Trophoblast cell (in vitro differentiated cells and primary cell): ENCODE data around the gene PAPPA.
A peak's percentile ranks its signal among the peaks of the same experiment; 100 is the strongest.

Source experiments
- DNase-seq, 2 donors: peaks; one replicate each; pipeline ENCODE4 v3.0.0-alpha.2; 2016
- H2AFZ ChIP-seq: 2 replicates; pipeline ENCODE4 v1.6.1; 2013; ENCODE audit warnings: low read length, moderate library complexity, mild to moderate bottlenecking; ENCODE audit not compliant: insufficient read depth, poor library complexity
- H2AK5ac ChIP-seq: 2 replicates; pipeline ENCODE4 v1.6.1; 2013; ENCODE audit warnings: mild to moderate bottlenecking, low read length
- H2BK120ac ChIP-seq: 2 replicates; pipeline ENCODE4 v1.6.1; 2013; ENCODE audit warnings: low read length, mild to moderate bottlenecking, moderate library complexity; ENCODE audit not compliant: insufficient read depth, poor library complexity
- H2BK12ac ChIP-seq: 2 replicates; pipeline ENCODE4 v1.6.1; 2013; ENCODE audit warnings: mild to moderate bottlenecking, low read length, moderate library complexity
- H2BK5ac ChIP-seq: 2 replicates; pipeline ENCODE4 v1.6.1; 2013; ENCODE audit warnings: low read length, low read depth, moderate library complexity, mild to moderate bottlenecking; ENCODE audit not compliant: poor library complexity
- H3K14ac ChIP-seq: 2 replicates; pipeline ENCODE4 v1.6.1; 2013; ENCODE audit warnings: mild to moderate bottlenecking, low read length
- H3K18ac ChIP-seq: 2 replicates; pipeline ENCODE4 v1.6.1; 2013; ENCODE audit warnings: mild to moderate bottlenecking, low read length
- H3K23ac ChIP-seq: 2 replicates; pipeline ENCODE4 v1.6.1; 2013; ENCODE audit warnings: low read length
- H3K27ac ChIP-seq: 2 replicates; pipeline ENCODE4 v1.5.1; 2013; ENCODE audit warnings: low read depth, mild to moderate bottlenecking, inconsistent platforms, low read length, moderate library complexity
- H3K27me3 ChIP-seq: 2 replicates; pipeline ENCODE4 v1.6.1; 2013; ENCODE audit warnings: inconsistent platforms, mild to moderate bottlenecking, low read length, moderate library complexity; ENCODE audit not compliant: insufficient read depth
- H3K36me3 ChIP-seq, 2 experiments: 1 replicate in 1 of 2; 2 replicates in 1 of 2; pipeline ENCODE4 v1.6.1; 2013; ENCODE audit warnings: low read length in 2 of 2, mild to moderate bottlenecking in 2 of 2, moderate library complexity in 1 of 2; ENCODE audit not compliant: insufficient read depth in 2 of 2, control insufficient read depth in 1 of 2
- H3K4ac ChIP-seq: 2 replicates; pipeline ENCODE4 v1.6.1; 2013; ENCODE audit warnings: low read depth, mild to moderate bottlenecking, low read length, moderate library complexity
- H3K4me1 ChIP-seq, 2 experiments: 1 replicate in 1 of 2; 2 replicates in 1 of 2; pipeline ENCODE4 v1.6.1; 2013; ENCODE audit warnings: low read length in 2 of 2, mild to moderate bottlenecking in 2 of 2, moderate library complexity in 1 of 2; ENCODE audit not compliant: insufficient read depth in 2 of 2, control insufficient read depth in 1 of 2
- H3K4me2 ChIP-seq: 2 replicates; pipeline ENCODE4 v1.6.1; 2013; ENCODE audit warnings: inconsistent platforms, mild to moderate bottlenecking, low read length, moderate library complexity
- H3K4me3 ChIP-seq: 2 replicates; pipeline ENCODE4 v1.5.1; 2013; ENCODE audit warnings: mild to moderate bottlenecking, low read depth, low read length, inconsistent platforms
- H3K79me1 ChIP-seq: one replicate; pipeline ENCODE4 v1.6.1; 2013; ENCODE audit warnings: low read length
- H3K79me2 ChIP-seq: 2 replicates; pipeline ENCODE4 v1.6.1; 2013; ENCODE audit warnings: low read length, mild to moderate bottlenecking; ENCODE audit not compliant: control insufficient read depth, insufficient read depth, poor library complexity
- H3K9ac ChIP-seq: 2 replicates; pipeline ENCODE4 v1.6.1; 2013; ENCODE audit warnings: mild to moderate bottlenecking, low read length
- H3K9me3 ChIP-seq: 2 replicates; pipeline ENCODE4 v1.6.1; 2013; ENCODE audit warnings: low read depth, mild to moderate bottlenecking, control low read depth, inconsistent platforms, low read length; ENCODE audit not compliant: insufficient read depth
- H4K12ac ChIP-seq: 2 replicates; pipeline ENCODE4 v1.6.1; 2013; ENCODE audit warnings: low read depth, mild to moderate bottlenecking, low read length, moderate library complexity
- H4K8ac ChIP-seq: 2 replicates; pipeline ENCODE4 v1.6.1; 2013; ENCODE audit warnings: low read depth, mild to moderate bottlenecking, low read length, moderate library complexity
- H4K91ac ChIP-seq: one replicate; pipeline ENCODE4 v1.6.1; 2013; ENCODE audit warnings: low read depth, mild to moderate bottlenecking, low read length, moderate library complexity
- WGBS: extraction: QIAGEN DNeasy Blood & Tissue Kit; methylation state at CpG from one replicate; pipeline ENCODE4 v1.1.7; 2013; ENCODE audit warnings: missing lambda C conversion rate; ENCODE audit not compliant: insufficient read length, insufficient coverage; ENCODE audit errors: extremely low coverage; 5-methylcytosine and 5-hydroxymethylcytosine counted together

The PAPPA gene

DNA sequence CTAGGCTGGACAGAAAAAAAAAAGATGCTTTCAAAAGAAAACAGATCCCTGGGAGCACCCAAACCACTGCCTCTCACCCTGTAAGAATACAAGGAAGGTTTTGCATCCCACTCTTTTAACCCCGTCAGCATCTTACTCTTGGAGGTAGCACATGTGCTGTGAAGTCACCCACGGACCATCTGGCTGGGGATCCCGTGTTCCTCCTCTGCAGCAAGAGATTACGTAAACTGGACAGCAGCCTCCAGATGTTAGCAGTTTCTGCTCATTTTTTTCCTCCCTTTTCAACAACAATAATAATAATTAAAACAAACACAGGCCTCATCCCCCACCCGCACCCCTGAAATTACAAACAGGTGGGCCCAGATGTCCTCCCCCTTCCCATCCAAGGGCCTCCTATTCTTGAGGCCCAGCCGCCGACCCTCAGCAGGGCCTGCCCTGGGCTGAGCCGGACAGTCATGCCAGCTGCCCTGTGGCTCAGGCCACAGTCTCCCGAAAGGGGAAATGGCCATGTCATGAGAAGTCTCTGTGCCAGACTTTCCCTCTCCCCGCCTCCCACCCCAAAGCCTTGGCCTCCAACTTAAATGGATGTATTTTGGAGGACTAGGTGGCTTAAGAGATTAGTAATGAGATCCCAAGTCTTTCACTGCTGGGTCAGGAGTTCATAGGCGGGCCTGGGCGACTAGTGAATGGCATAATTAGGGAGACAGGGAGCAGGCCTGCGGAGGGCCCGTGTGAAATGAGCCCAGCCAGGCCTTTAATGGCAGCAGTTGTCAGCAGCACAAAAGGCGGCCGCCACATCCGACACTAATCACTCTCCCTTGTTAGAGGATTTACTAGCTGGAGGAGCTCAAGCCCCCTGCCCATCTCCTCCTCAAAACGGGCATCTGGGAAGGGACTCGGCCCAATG, 165.1 kb downstream of the PAPPA start:
- no CpG with 5 or more reads among the region's 19 CpGs for WGBS
- H3K79me2 ChIP-seq = no peaks in the 10 kb centered on the region

GRCh38 chr9:116319480-116319879, 165.9 kb downstream of the PAPPA start:
- no peaks in the 10 kb centered on the region for H3K4me1 ChIP-seq
- no peak overlapping the region for H2BK12ac ChIP-seq
- no peak overlapping the region for H4K12ac ChIP-seq
- no peaks in the 10 kb centered on the region for H3K79me1 ChIP-seq
- no peak overlapping the region for H2AK5ac ChIP-seq
- no peak overlapping the region for H3K23ac ChIP-seq
- H3K4ac ChIP-seq = no peak overlapping the region
- H3K9ac ChIP-seq = no peak overlapping the region
- no peaks in the 10 kb centered on the region for H3K79me2 ChIP-seq
- no CpG with 5 or more reads among the region's 3 CpGs for WGBS
- no peak overlapping the region for H3K4me3 ChIP-seq
- no peak overlapping the region for H2BK5ac ChIP-seq
- no peak overlapping the region for H2BK120ac ChIP-seq
- no peak overlapping the region for H2AFZ ChIP-seq
- H3K36me3 ChIP-seq = no peaks in the 10 kb centered on the region
- no peak overlapping the region for H4K8ac ChIP-seq
- H3K9me3 ChIP-seq = no peaks in the 10 kb centered on the region
- DNase-seq = no peak
- no peak overlapping the region for H3K14ac ChIP-seq
- no peak overlapping the region for H3K4me2 ChIP-seq
- H3K18ac ChIP-seq = no peak overlapping the region
- H3K27me3 ChIP-seq = no peaks in the 10 kb centered on the region
- H3K27ac ChIP-seq = no peak overlapping the region
- H4K91ac ChIP-seq = no peak overlapping the region

More for the DNA sequence above, 165.1 kb downstream of the PAPPA start:
- Histone ChIP-seq H3K27ac (no peak overlapping the region), H3K4me1 (no peaks in the 10 kb centered on the region), H3K4me3 (no peak overlapping the region), H2AK5ac (no peak overlapping the region), H3K4ac (no peak overlapping the region), H3K4me2 (no peak overlapping the region), H2BK12ac (no peak overlapping the region), H3K36me3 (no peaks in the 10 kb centered on the region), H3K23ac (no peak overlapping the region), H3K79me1 (no peaks in the 10 kb centered on the region), H2BK120ac (no peak overlapping the region), H3K9ac (no peak overlapping the region), H3K9me3 (no peaks in the 10 kb centered on the region), H3K14ac (no peak overlapping the region), H3K18ac (no peak overlapping the region), H4K12ac (no peak overlapping the region), H4K91ac (no peak overlapping the region), H2BK5ac (no peak overlapping the region), H4K8ac (no peak overlapping the region), H3K27me3 (no peaks in the 10 kb centered on the region), H2AFZ (no peak overlapping the region)
- DNase-seq = no peak

- no peak overlapping the region for H3K23ac ChIP-seq
- no peak overlapping the region for H4K91ac ChIP-seq
- H3K27ac ChIP-seq = no peak overlapping the region
- no peak overlapping the region for H2AK5ac ChIP-seq
- WGBS = no CpG with 5 or more reads among the region's 3 CpGs
- DNase-seq = no peak
- H3K79me2 ChIP-seq = no peaks in the 10 kb centered on the region
- H4K8ac ChIP-seq = no peak overlapping the region
- no peaks in the 10 kb centered on the region for H3K9me3 ChIP-seq
- no peak overlapping the region for H2BK12ac ChIP-seq
- no peak overlapping the region for H3K4me3 ChIP-seq
- H3K4me1 ChIP-seq = no peaks in the 10 kb centered on the region
- no peak overlapping the region for H2BK5ac ChIP-seq
- H3K9ac ChIP-seq = peak overlapping the region; percentile 28
- H3K27me3 ChIP-seq = no peaks in the 10 kb centered on the region
- no peak overlapping the region for H3K4me2 ChIP-seq
- H2AFZ ChIP-seq = no peak overlapping the region
- H3K18ac ChIP-seq = no peak overlapping the region
- no peak overlapping the region for H2BK120ac ChIP-seq
- no peak overlapping the region for H3K14ac ChIP-seq
- H3K79me1 ChIP-seq = no peaks in the 10 kb centered on the region
- H3K4ac ChIP-seq = no peak overlapping the region
- no peaks in the 10 kb centered on the region for H3K36me3 ChIP-seq
- no peak overlapping the region for H4K12ac ChIP-seq
Observed at GRCh38 chr9:116320290-116320689, 166.7 kb downstream of the PAPPA start.

DNA sequence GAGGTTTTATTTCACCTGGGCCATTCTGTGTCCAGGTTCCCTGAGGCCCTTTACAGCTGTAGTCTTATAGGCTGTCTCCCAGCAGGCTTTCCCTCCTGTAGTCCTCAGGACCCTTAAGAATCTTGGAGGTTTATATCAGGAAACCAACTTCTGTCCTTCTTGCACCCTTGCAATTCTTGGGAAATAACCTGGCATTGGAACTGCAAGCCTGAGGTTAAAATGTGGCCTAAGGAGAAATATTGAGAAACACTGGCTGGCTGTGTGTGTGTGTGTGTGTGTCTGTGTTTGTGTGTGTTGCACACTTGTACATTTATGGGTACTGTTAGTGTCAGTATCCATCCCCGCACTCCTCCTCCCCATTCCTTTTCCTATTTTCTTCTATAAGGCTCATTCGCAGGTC, 168.9 kb downstream of the PAPPA start:
- Histone ChIP-seq H2BK5ac (no peak overlapping the region), H4K8ac (no peak overlapping the region), H3K9ac (no peak overlapping the region), H3K79me2 (no peaks in the 10 kb centered on the region), H3K27me3 (no peaks in the 10 kb centered on the region), H3K36me3 (no peaks in the 10 kb centered on the region), H3K4me1 (no peaks in the 10 kb centered on the region), H3K14ac (no peak overlapping the region), H3K79me1 (no peaks in the 10 kb centered on the region), H2BK12ac (no peak overlapping the region), H3K9me3 (no peaks in the 10 kb centered on the region), H3K4me3 (no peak overlapping the region), H2BK120ac (no peak overlapping the region), H2AFZ (no peak overlapping the region), H4K91ac (no peak overlapping the region), H3K4me2 (no peak overlapping the region), H2AK5ac (no peak overlapping the region), H3K27ac (no peak overlapping the region), H3K4ac (no peak overlapping the region), H3K18ac (no peak overlapping the region), H3K23ac (no peak overlapping the region), H4K12ac (no peak overlapping the region)
- DNase-seq = no peak
- no CpG with 5 or more reads among the region's 2 CpGs for WGBS
